ENCODE data around the gene DHRS11. TPM values are rescaled to one million over a fixed set of nuclear protein-coding genes. Genes with fewer than 3 reads are reported as not detected.

DHRS11 gene
- total and polyA plus RNA-seq, 11 donors: 11.0 to 22.2 (median 13.5) TPM

- no peak for TF ChIP-seq POLR2A (IDR thresholded peaks at IDR 0.05)
- no peak for TF ChIP-seq CTCF (IDR thresholded peaks at IDR 0.05)
- ATAC-seq (no peak), DNase-seq (no peak)
- peaks cover 0 to 9% (median 2%) of the 10 kb centered on the region in 12 donors for H3K4me1 ChIP-seq
- H3K36me3 ChIP-seq: peaks cover 0 to 92% (median 75%) of the 10 kb centered on the region in 9 donors
- H3K27ac ChIP-seq: no peak overlapping the region
- no peaks in the 10 kb centered on the region for H3K27me3 ChIP-seq
- intact Hi-C loops (cut with DNase I): no loop called here
- 88 to 94% (median 90%) methylated on average over 2 of the region's 2 CpGs for WGBS, 4 donors
- H3K9me3 ChIP-seq: no peaks in the 10 kb centered on the region
- no peak overlapping the region for H3K4me3 ChIP-seq
Measured at GRCh38 chr17:36578671-36579070, 13.0 kb upstream of the DHRS11 start.

- Histone ChIP-seq H3K27me3 (no peaks in the 10 kb centered on the region), H3K36me3 (peaks cover 0 to 100% (median 99%) of the 10 kb centered on the region in 9 donors), H3K4me3 (no peak overlapping the region), H3K27ac (no peak overlapping the region), H3K9me3 (no peaks in the 10 kb centered on the region), H3K4me1 (no peaks in the 10 kb centered on the region)
- intact Hi-C loops (cut with DNase I): no loop called here
- DNase-seq (no peak), ATAC-seq (no peak)
- WGBS, 4 donors: 67 to 79% (median 74%) methylated on average over 1 of the region's 1 CpG
- TF ChIP-seq POLR2A (IDR thresholded peaks at IDR 0.05) (no peak), CTCF (IDR thresholded peaks at IDR 0.05) (no peak)
Measured at GRCh38 chr17:36583787-36584186, 7.9 kb upstream of the DHRS11 start.

GRCh38 chr17:36586138-36586537 lies 5.5 kb upstream of the DHRS11 start:
- ATAC-seq: no peak
- Histone ChIP-seq H3K27me3 (no peaks in the 10 kb centered on the region), H3K27ac (no peak overlapping the region), H3K4me3 (no peak overlapping the region), H3K36me3 (peaks cover 0 to 94% (median 92%) of the 10 kb centered on the region in 9 donors), H3K9me3 (no peaks in the 10 kb centered on the region), H3K4me1 (peaks cover 0 to 6% (median 2%) of the 10 kb centered on the region in 12 donors)
- TF ChIP-seq CTCF (IDR thresholded peaks at IDR 0.05) (no peak), POLR2A (IDR thresholded peaks at IDR 0.05) (no peak)
- DNase-seq: no peak
- 88 to 96% (median 95%) methylated on average over 2 of the region's 2 CpGs for WGBS, 4 donors
- intact Hi-C loops (cut with DNase I): loop anchor here in 2 of 10 donors (2.0 to 5.0 kb wide), 2 partner anchors 35 to 39 kb away; no protein-coding TSS in a partner anchor

- WGBS, 4 donors: 70 to 79% (median 77%) methylated on average over 2 of the region's 2 CpGs
- intact Hi-C loops (cut with DNase I): loop anchor here in 6 of 10 donors (5.0 to 10.0 kb wide), 4 partner anchors 43 to 895 kb away; partner anchors contain the start of genes AATF (in 1 of the 6), DUSP14 (in 1 of the 6) and ZNHIT3 (in 1 of the 6)
- peaks cover 0 to 55% (median 52%) of the 10 kb centered on the region in 9 donors for H3K36me3 ChIP-seq
Measured at GRCh38 chr17:36590082-36590481, 1.6 kb upstream of the DHRS11 start.

More at GRCh38 chr17:36590082-36590481, 1.6 kb upstream of the DHRS11 start:
- Histone ChIP-seq H3K9me3 (no peaks in the 10 kb centered on the region), H3K27me3 (no peaks in the 10 kb centered on the region), H3K4me3 (no peak overlapping the region), H3K27ac (no peak overlapping the region), H3K4me1 (peaks cover 0 to 33% (median 15%) of the 10 kb centered on the region in 12 donors)
- DNase-seq (no peak), ATAC-seq (no peak)
- no peak for TF ChIP-seq POLR2A (IDR thresholded peaks at IDR 0.05)
- TF ChIP-seq CTCF (IDR thresholded peaks at IDR 0.05): no peak

Data from heart left ventricle (tissue), 16 donors.